Measurements from ENCODE around the gene PANX2. TPM values are rescaled to one million over a fixed set of nuclear protein-coding genes. Genes with fewer than 3 reads are reported as not detected.

Gene PANX2, protein sequence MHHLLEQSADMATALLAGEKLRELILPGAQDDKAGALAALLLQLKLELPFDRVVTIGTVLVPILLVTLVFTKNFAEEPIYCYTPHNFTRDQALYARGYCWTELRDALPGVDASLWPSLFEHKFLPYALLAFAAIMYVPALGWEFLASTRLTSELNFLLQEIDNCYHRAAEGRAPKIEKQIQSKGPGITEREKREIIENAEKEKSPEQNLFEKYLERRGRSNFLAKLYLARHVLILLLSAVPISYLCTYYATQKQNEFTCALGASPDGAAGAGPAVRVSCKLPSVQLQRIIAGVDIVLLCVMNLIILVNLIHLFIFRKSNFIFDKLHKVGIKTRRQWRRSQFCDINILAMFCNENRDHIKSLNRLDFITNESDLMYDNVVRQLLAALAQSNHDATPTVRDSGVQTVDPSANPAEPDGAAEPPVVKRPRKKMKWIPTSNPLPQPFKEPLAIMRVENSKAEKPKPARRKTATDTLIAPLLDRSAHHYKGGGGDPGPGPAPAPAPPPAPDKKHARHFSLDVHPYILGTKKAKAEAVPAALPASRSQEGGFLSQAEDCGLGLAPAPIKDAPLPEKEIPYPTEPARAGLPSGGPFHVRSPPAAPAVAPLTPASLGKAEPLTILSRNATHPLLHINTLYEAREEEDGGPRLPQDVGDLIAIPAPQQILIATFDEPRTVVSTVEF
- 0.15 and 0.58 TPM in 2 replicates for total RNA-seq (2016; rRNA removed; fragmentation: Illumina TruSeq; extraction: Trizol)
- total RNA-seq (2016; cell fraction: cytosol; rRNA removed; fragmentation: Illumina TruSeq; extraction: Trizol; ENCODE audit: low read depth) = 0.20 and 0.35 TPM in 2 replicates
- total RNA-seq (2016; cell fraction: insoluble cytoplasmic fraction; rRNA removed; fragmentation: Illumina TruSeq; extraction: Trizol) = 0.19 TPM in 2 replicates
- total RNA-seq (2016; cell fraction: membrane; rRNA removed; fragmentation: Illumina TruSeq; extraction: Trizol) = 1.1 and 1.4 TPM in 2 replicates
- 0.47 and 0.56 TPM in 2 replicates for total RNA-seq (2016; cell fraction: nucleus; rRNA removed; fragmentation: Illumina TruSeq; extraction: Trizol)
- polyA plus RNA-seq (2011; rRNA removed) = 1.1 TPM in 2 replicates
- polyA plus RNA-seq (2011; cell fraction: cytosol; rRNA removed) = 0.99 and 1.7 TPM in 2 replicates
- polyA plus RNA-seq (2011; cell fraction: nucleus; rRNA removed) = 2.5 and 4.2 TPM in 2 replicates
- 1.6 and 3.8 TPM in 2 replicates for polyA plus RNA-seq (2012)
- polyA plus RNA-seq (2016; cell fraction: cytosol; fragmentation: Illumina TruSeq; extraction: Trizol; ENCODE audit: low read depth) = 1.3 and 1.4 TPM in 2 replicates
- 1.1 and 1.4 TPM in 2 replicates for polyA plus RNA-seq (2016; cell fraction: insoluble cytoplasmic fraction; fragmentation: Illumina TruSeq; extraction: Trizol; ENCODE audit: low read depth)
- polyA plus RNA-seq (2016; cell fraction: membrane; fragmentation: Illumina TruSeq; extraction: Trizol; ENCODE audit: low read depth) = 2.9 and 3.6 TPM in 2 replicates
- 2.0 and 2.3 TPM in 2 replicates for polyA plus RNA-seq (2016; cell fraction: nucleus; fragmentation: Illumina TruSeq; extraction: Trizol; ENCODE audit: insufficient read depth, low read depth)
- 0.78 and 0.84 TPM in 2 replicates for polyA minus RNA-seq (2011; rRNA and poly(A)+ RNA removed; ENCODE audit: low replicate concordance)
- 0.30 and 0.79 TPM in 2 replicates for polyA minus RNA-seq (2011; cell fraction: cytosol; rRNA and poly(A)+ RNA removed)
- 0.37 and 0.39 TPM in 2 replicates for polyA minus RNA-seq (2011; cell fraction: nucleus; rRNA and poly(A)+ RNA removed)
- percentile 33 among the genes with signal in this experiment for Bru-seq, nascent RNA
- percentile 46 among the genes with signal in this experiment for BruChase-seq, experiment 1, labeled RNA remaining after a 6-hour chase
- percentile 32 among the genes with signal in this experiment for BruChase-seq, experiment 2, labeled RNA remaining after a 2-hour chase
- long read RNA-seq, experiment 1 = 0 reads
- long read RNA-seq, experiment 2, partial matches to known transcripts = 3 of 7 reads
- long read RNA-seq, experiment 2, other reads (novel, unspliced or antisense) = 2 of 7 reads

GRCh38 chr22:50170453-50171318, at the start of gene PANX2:
Gene PANX2 (plus strand): TSS chr22:50170731. CDS start chr22:50170731, 0 bp downstream.
- H4K20me1 ChIP-seq (ENCODE audit: insufficient read depth, low read length) = no peaks in the 10 kb centered on the region
- TF ChIP-seq AGO2 (optimal IDR thresholded peaks at IDR 0.05; ENCODE audit: low read depth, low read length) (no peak), DMAP1 (CRISPR knock-in tag; IDR thresholded peaks at IDR 0.05) (no peak), HOXA3 (CRISPR knock-in tag; IDR thresholded peaks at IDR 0.05) (0 out of 2 replicates have a peak, but pooled peaks have one; percentile 7), ZBTB33 (CRISPR knock-in tag; IDR thresholded peaks at IDR 0.05) (0 out of 2 replicates have a peak, but pooled peaks have one; percentile 13), ZBTB38 (CRISPR knock-in tag; IDR thresholded peaks at IDR 0.05) (peak; percentile 37; the same call in 1 of the 2 replicates)
- TF ChIP-seq, protein P1, sequence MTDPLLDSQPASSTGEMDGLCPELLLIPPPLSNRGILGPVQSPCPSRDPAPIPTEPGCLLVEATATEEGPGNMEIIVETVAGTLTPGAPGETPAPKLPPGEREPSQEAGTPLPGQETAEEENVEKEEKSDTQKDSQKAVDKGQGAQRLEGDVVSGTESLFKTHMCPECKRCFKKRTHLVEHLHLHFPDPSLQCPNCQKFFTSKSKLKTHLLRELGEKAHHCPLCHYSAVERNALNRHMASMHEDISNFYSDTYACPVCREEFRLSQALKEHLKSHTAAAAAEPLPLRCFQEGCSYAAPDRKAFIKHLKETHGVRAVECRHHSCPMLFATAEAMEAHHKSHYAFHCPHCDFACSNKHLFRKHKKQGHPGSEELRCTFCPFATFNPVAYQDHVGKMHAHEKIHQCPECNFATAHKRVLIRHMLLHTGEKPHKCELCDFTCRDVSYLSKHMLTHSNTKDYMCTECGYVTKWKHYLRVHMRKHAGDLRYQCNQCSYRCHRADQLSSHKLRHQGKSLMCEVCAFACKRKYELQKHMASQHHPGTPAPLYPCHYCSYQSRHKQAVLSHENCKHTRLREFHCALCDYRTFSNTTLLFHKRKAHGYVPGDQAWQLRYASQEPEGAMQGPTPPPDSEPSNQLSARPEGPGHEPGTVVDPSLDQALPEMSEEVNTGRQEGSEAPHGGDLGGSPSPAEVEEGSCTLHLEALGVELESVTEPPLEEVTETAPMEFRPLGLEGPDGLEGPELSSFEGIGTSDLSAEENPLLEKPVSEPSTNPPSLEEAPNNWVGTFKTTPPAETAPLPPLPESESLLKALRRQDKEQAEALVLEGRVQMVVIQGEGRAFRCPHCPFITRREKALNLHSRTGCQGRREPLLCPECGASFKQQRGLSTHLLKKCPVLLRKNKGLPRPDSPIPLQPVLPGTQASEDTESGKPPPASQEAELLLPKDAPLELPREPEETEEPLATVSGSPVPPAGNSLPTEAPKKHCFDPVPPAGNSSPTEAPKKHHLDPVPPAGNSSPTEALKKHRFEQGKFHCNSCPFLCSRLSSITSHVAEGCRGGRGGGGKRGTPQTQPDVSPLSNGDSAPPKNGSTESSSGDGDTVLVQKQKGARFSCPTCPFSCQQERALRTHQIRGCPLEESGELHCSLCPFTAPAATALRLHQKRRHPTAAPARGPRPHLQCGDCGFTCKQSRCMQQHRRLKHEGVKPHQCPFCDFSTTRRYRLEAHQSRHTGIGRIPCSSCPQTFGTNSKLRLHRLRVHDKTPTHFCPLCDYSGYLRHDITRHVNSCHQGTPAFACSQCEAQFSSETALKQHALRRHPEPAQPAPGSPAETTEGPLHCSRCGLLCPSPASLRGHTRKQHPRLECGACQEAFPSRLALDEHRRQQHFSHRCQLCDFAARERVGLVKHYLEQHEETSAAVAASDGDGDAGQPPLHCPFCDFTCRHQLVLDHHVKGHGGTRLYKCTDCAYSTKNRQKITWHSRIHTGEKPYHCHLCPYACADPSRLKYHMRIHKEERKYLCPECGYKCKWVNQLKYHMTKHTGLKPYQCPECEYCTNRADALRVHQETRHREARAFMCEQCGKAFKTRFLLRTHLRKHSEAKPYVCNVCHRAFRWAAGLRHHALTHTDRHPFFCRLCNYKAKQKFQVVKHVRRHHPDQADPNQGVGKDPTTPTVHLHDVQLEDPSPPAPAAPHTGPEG (CRISPR knock-in tag; IDR thresholded peaks at IDR 0.05) = no peak
- no peaks in the 10 kb centered on the region for H3K36me3 ChIP-seq (replicated peaks in 1 of 2; ENCODE audit: control insufficient read depth in 1 of 2, insufficient read depth in 2 of 2, low read length in 2 of 2)
- H3K27ac ChIP-seq (ENCODE audit: extremely low read length, insufficient read depth, low read length) = peak within 1 kb of the TSS; percentile 45
- CTCF ChIA-PET (ENCODE audit: low intra/inter-chr PET ratio, low total read pairs) = no interaction called here
- no peak for FAIRE-seq
- intact Hi-C loops (cut with micrococcal nuclease; ENCODE audit: unreplicated experiment) = no loop called here
- peak within 1 kb of the TSS; percentile 47 to 64 (median 49); a peak in 4 of 6 replicates for H3K4me3 ChIP-seq (replicated peaks in 1 of 3; ENCODE audit: insufficient read depth in 1 of 3, low read depth in 2 of 3, low read length in 3 of 3)
- H3K4me1 ChIP-seq (ENCODE audit: insufficient read depth, low read length) = peaks cover 19% of the 10 kb centered on the region
- no peak within 1 kb of the TSS for H2AFZ ChIP-seq (ENCODE audit: low read length)
- no peak for ATAC-seq
- 73% methylated on average over 68 of the region's 105 CpGs for WGBS (ENCODE audit: low lambda C conversion rate)
- BruUV-seq (replicated peaks) = no TSS peak
- no peak for DNase-seq (ENCODE audit: low spot score)
- H3K79me2 ChIP-seq (ENCODE audit: insufficient read depth, low read length) = no peaks in the 10 kb centered on the region
- H3K9ac ChIP-seq (ENCODE audit: insufficient read depth, low read depth, low read length) = peak within 1 kb of the TSS; percentile 55
- H3K4me2 ChIP-seq (ENCODE audit: low read depth, low read length) = peak within 1 kb of the TSS; percentile 66
- peaks cover 0 to 11% of the 10 kb centered on the region in 2 experiments; a peak in 2 of 5 replicates for H3K27me3 ChIP-seq (ENCODE audit: control insufficient read depth in 1 of 2, insufficient read depth in 2 of 2, low read length in 2 of 2)
- no peaks in the 10 kb centered on the region for H3K9me3 ChIP-seq (ENCODE audit: low read length)
- POLR2A ChIA-PET = interaction anchor here (1.2 kb wide), 1 partner anchor 16 kb away, joined by 3 read pairs; no protein-coding TSS in a partner anchor
- in situ Hi-C loops (cut with HindIII; ENCODE audit: extremely low pct_ligation_motif_present, low pct_unique_long_range_greater_than_20kb) = no loop called here

All from HepG2 (cell line).